Adrenal gland (tissue), 5 donors: ENCODE measurements around the gene FAM227B.

Source experiments
- POLR2A ChIP-seq, 2 donors: fragments of 450-650 bp; IDR thresholded peaks; one replicate each; pipeline ENCODE4 v1.6.1; 2017; ENCODE audit warnings: antibody characterized with exemption in 2 of 2, mild to moderate bottlenecking in 2 of 2, moderate library complexity in 1 of 2
- TF ChIP-seq, protein P1 (sequence below), 6 experiments: fragments of 450-650 bp in 4 of 6; fragments of 200-600 bp in 2 of 6; sonication (generic) in 1 of 6; IDR thresholded peaks; 1 replicate in 5 of 6; 2 replicates in 1 of 6; pipeline versions ENCODE4 v1.5.1 to v1.8.0; 2016 to 2021; ENCODE audit warnings: antibody characterized with exemption in 6 of 6, mild to moderate bottlenecking in 2 of 6, moderate library complexity in 1 of 6
- donor health status: DM: no; HTN: no; CAD: no.

DNA sequence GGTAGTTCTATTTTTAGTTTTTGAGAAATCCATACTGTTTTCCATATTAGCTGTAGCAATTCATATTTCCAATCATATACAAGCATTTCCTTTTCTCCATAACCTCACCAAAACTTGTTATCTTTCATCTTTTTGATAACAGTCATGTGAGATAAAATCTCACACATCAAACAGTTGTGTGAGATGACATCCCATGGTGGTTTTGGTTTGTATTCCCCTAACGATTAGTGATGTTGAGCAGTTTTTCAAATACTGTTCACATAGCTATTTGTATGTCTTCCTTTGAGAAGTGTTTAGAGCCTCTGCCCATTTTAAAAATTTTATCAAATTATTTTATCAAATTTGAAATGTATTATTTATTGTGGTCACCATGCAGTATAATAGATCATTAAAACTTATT is 50.4 kb downstream of the FAM227B start:
- TF ChIP-seq, protein P1, sequence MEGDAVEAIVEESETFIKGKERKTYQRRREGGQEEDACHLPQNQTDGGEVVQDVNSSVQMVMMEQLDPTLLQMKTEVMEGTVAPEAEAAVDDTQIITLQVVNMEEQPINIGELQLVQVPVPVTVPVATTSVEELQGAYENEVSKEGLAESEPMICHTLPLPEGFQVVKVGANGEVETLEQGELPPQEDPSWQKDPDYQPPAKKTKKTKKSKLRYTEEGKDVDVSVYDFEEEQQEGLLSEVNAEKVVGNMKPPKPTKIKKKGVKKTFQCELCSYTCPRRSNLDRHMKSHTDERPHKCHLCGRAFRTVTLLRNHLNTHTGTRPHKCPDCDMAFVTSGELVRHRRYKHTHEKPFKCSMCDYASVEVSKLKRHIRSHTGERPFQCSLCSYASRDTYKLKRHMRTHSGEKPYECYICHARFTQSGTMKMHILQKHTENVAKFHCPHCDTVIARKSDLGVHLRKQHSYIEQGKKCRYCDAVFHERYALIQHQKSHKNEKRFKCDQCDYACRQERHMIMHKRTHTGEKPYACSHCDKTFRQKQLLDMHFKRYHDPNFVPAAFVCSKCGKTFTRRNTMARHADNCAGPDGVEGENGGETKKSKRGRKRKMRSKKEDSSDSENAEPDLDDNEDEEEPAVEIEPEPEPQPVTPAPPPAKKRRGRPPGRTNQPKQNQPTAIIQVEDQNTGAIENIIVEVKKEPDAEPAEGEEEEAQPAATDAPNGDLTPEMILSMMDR (IDR thresholded peaks at IDR 0.05) = no peak
- no peak for TF ChIP-seq POLR2A (IDR thresholded peaks at IDR 0.05)
